Brain pericyte (primary cell): ENCODE data around the gene ZKSCAN3.
A peak's percentile ranks its signal among the peaks of the same experiment; 100 is the strongest.
"Not testable (repeated sequence)": the region's sequence is repeated elsewhere in the genome, so short reads cannot be mapped to it uniquely, and the experiment has no call there.

Experiments
- DNase-seq: peaks from one replicate; pipeline ENCODE4 v3.0.0-alpha.2; 2012; ENCODE audit warnings: low read depth, low spot score

The ZKSCAN3 gene

DNA sequence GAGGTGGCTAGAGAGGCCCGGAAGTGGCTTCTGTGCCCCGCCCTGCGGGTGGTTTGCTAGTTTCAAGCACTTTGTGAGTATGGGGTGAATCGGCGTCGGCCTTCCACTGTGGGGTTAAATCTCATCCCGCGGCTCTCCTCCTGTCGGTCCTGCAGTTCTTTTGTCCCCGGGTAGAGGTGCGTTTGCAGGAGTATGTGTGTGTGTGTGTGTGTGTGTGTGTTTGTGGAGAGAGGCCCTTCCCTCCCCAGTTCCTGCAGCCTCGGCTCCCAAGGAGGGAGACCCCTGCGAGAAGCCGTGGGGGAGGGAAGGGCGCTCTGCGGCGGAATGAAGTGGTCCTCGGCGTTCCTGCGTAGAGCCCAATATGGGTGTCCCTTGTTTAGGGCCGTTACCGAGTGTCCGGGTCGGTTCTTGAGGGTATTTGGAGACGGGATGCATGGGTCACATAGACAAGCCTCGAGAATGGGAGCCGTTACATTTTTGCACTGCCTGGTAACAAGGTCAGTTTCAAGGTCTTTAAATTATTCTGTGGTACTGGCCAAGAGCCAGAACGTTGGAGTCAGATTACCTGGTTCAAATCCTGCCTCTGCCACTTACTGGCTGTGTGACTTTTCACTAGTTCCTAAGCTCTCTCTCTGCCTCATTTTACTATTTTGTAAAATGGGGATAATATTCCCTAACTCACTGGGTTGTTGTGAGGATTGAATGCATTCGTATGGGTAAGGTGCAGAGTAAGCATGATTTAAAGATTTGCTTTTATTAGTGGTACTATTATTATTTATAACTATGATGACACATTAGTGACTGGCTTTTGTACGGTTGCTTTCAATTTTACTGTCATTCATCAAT is at the start of gene ZKSCAN3:
Gene ZKSCAN3, plus strand, starts transcription at position 56 of the 846 bp plus-strand sequence. CDS start 9,640 bp downstream, outside the sequence.
- no peak for DNase-seq

DNA sequence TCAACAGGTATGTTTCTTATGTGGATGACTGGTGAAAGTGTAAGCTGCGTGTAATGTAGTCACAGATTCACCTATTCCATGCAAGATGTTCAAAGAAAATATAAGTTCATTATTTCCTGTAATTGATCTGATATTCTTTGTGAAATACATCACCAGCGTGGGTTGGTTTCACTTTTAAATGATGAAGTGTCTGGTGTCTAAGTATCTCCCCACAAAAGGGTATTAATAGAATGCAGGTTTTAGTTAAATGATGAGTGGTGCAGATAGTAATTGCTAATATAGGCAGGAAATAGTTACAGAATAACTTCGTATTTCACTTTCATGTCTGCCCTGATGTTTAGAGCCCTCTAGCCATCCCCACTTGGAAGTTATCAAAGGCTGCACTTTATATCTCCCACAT is 46.2 kb upstream of the ZKSCAN3 start:
- DNase-seq: no peak

GRCh38 chr6:28306363-28306762 is 43.4 kb upstream of the ZKSCAN3 start:
- DNase-seq: not testable (repeated sequence)

DNA sequence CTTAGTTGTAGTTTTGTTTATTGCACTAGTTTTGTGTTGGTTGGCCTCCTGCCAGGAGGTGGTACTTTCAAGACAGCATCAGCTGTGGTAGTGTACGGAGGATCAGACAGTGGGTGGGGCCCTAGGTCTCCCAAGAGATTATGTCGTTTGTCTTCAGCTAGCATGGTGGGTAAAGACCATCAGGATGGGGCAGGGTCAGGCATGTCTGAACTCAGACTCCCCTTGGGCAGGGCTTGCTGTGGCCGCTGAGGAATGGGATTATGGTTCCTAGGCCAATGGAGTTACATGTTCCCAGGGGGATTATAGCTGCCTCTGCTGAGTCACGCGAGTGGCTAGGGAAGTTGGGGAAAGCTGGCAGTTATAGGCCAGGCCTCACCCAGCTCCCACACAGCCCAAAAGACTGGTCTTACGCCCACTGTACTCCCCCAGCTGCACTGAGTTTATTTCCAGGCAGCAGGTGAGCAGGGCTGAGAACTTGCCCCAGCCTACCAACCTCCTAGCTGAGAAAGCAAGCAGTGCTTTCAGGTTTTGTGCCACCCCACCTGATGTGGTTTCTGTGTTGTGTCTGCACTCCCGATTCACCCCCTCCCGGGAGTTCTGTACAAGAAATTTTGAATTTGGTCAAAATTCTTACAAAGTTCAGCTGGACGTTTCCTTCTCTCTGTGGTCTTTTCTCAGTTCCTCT is 38.5 kb upstream of the ZKSCAN3 start:
- no peak for DNase-seq

DNA sequence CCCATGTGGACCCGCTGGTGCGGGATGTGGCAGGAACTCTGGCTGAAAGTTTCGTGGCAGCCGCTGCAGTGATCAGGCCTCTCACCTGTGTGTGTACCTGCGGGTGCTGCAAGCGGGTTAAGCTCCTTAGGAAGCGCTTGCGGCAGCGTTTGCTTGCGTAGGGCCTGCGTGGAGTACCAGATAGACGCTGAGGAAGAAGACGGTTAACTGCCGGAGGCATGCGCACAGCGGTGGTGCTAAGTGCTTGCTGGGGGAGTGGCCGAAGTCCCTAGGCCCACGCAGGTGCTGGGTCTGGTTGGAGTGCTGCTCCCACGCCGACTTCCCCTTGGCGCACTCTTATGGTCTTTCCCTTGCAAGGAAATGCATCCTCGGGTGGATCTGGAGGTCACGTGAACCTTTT is 36.8 kb upstream of the ZKSCAN3 start:
- DNase-seq: no peak

DNA sequence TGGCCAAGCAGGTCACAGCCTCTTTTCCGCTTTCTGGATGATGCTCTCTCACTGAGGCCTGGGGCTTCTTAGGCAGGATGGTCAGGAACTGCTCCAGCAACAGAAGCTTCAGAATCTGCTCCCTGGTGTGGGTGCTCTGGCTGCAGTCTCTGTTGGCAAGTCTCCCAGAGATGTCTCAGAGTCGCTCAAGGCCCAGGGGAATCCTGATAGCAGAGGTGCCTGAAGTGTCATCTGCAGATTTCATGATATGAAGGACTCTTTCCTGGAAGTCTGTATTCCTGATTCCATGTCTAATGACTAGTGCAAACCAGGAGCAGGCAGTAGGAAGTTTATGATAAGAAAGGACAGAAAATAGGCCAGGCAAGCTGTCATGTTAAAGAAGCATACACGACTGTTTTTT is 34.1 kb upstream of the ZKSCAN3 start:
- DNase-seq: no peak

GRCh38 chr6:28317866-28318265 is 31.9 kb upstream of the ZKSCAN3 start:
- not testable (repeated sequence) for DNase-seq

DNA sequence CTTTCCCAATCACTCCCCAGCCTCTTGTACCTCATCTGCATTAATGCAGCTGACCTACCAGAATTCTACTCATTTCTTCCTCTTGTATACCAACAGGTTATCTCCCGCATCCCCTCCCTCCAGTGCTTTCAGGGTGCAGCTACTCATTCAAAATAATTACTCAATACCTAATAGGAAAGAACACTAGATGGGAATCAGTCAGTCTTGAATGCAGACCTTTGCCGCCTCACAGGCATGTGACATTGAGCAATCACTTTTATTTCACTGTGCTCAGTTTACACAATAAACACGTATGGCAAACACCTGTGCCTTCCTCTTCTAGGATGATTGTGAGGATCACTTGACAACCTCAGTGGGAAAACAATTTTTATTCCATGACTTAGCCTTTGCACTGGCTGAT is 27.1 kb upstream of the ZKSCAN3 start:
- no peak for DNase-seq

- no peak for DNase-seq
Measured at GRCh38 chr6:28323813-28324424, 25.8 kb upstream of the ZKSCAN3 start.

DNA sequence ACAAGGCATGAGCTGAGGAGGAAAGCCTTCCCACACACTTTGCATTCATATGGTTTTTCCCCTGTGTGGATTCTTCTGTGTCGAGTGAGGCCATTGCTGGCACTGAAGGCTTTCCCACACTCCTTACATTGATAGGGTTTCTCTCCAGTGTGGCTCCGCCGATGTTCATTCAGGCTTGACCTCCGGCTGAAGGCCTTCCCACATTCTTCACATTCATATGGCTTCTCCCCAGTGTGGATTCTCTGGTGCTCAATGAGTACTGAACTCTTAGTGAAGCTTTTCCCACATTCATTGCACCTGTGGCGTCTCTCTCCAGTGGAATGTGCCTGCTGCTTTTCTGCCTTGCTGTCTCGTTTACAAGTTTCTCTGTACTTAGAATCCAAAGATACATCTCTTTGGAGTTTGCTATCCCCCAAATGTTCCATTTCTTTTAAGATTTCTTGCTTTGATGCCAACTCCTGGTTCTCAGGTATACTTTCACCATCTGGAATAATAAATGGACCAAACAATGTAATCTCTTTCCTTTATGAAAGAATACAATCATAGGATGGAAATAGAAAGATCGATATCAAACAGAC is 23.3 kb upstream of the ZKSCAN3 start:
- no peak for DNase-seq

- DNase-seq: no peak
Measured at GRCh38 chr6:28330041-28330440, 19.7 kb upstream of the ZKSCAN3 start.

- no peak for DNase-seq
Measured at GRCh38 chr6:28333047-28333446, 16.7 kb upstream of the ZKSCAN3 start.

DNA sequence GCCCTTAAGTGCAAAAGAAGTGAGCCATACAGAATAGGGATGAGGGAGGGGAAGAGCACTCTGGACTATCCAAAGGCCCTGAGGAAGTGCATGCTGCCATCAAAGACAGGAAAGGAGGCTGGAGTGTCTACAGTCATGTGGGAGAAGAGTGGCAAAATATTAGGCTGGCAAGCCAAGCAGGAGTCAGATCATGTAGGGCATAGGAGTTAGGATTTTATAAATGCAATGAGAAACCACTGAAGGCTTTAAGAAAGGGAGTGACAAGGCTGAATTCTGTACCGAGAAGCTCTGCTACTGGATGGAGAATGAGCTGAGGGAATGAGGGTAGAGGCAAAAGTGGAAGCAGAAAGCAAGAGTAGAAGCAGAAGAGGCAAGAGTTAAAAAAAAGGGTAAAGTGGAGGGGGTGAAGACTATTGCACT is 16.1 kb upstream of the ZKSCAN3 start:
- DNase-seq: no peak

- DNase-seq: no peak
Measured at GRCh38 chr6:28334286-28335039, 15.3 kb upstream of the ZKSCAN3 start.

- no peak for DNase-seq
Measured at GRCh38 chr6:28335040-28335563, 14.6 kb upstream of the ZKSCAN3 start.

DNA sequence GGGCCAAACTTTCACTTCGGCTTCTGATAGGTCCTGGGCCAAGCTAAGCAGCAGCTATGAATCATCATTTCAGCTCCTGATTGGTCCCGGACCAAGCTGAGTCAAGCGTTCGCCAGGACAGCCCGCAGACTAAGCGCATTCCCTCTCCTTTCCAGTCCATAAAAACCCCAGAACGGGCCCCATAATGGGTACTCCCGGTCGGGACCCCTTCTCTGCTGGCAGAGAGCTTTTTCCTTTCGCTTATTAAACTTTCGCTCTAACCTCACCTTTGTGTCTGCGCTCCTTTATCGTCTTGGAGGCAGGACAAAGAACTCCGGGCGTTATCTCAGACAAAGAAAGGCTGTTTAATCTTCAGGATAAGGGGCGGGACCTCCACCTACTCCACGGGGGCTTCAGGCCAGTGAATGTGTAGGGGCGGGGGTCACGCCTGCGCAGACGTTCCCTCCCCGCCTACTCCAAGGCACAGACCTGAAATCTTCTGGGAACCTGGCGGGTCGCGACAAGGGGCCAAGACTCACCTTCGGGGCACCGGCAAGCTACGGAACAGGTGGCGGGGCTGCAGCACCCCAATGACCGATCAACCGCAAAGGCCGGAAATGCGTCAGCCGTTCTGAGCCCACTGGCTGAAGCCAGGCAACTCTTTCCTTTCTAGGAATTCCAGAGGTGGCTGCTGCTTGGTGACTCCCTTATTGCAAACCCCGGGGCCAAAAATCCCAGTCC is 14.0 kb upstream of the ZKSCAN3 start, which contains the start of gene ZSCAN31:
Gene ZSCAN31, minus strand, starts transcription at position 585 of the 720 bp plus-strand sequence. CDS start 6,465 bp downstream, outside the sequence.
- peak; percentile 89 for DNase-seq

- no peak for DNase-seq
Measured at GRCh38 chr6:28336284-28337120, 13.2 kb upstream of the ZKSCAN3 start.

DNA sequence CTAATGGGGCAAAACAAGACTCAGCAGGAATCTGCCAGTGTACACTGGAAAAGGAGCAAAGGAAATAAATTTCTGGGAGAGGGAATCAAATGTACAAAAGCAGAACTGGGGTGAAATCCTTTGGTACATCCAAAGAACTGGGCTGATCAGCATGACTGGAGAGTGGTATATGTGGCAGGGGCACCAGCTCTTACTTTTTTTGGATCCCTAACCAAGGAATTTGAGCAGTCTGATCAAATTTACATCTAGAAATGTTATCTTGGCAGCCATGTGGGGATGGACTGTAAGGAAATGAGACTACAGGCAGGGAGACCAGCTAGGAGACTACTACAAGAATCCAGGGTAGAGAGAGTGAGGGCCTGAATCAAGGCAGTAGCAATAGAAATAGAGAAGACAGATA is 12.6 kb upstream of the ZKSCAN3 start:
- DNase-seq: no peak

DNA sequence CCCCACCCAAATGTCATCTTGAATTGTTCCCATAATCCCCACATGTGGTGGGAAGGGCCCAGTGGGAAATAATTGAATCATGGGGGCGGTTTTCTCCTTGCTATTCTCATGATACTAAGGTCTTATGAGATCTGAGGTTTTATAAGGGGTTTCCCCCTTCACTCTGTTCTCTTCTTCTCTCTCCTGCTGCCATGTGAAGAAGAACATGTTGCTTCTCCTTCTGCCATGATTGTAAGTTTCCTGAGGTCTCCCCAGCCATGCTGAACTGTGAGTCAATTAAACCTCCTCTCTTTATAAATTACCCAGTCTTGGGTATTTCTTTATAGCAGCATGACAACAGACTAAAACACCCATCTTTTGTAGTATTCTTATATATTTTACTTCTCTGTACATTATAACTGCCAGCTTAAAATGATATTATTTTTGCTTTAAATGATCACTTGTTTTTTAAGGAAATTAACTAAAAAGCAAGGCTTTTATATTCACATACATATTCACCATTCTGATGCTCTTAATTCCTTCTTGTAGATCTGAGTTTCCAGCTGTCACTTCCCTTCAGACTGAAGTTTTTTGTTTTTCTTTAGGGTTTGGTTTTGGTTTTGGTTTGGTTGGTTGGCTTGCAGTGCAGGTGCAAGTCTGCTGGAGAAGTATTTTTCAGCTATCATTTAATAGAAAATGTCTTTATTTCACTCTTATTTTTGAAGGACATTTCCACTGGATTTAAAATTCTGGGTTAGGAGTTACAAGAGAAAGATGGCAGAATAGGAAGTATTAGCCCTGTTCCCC is 9.2 kb upstream of the ZKSCAN3 start:
- no peak for DNase-seq
